ENCODE data around the gene LPA.
"Not testable (repeated sequence)": the region's sequence is repeated elsewhere in the genome, so short reads cannot be mapped to it uniquely, and the experiment has no call there.

LPA gene, protein sequence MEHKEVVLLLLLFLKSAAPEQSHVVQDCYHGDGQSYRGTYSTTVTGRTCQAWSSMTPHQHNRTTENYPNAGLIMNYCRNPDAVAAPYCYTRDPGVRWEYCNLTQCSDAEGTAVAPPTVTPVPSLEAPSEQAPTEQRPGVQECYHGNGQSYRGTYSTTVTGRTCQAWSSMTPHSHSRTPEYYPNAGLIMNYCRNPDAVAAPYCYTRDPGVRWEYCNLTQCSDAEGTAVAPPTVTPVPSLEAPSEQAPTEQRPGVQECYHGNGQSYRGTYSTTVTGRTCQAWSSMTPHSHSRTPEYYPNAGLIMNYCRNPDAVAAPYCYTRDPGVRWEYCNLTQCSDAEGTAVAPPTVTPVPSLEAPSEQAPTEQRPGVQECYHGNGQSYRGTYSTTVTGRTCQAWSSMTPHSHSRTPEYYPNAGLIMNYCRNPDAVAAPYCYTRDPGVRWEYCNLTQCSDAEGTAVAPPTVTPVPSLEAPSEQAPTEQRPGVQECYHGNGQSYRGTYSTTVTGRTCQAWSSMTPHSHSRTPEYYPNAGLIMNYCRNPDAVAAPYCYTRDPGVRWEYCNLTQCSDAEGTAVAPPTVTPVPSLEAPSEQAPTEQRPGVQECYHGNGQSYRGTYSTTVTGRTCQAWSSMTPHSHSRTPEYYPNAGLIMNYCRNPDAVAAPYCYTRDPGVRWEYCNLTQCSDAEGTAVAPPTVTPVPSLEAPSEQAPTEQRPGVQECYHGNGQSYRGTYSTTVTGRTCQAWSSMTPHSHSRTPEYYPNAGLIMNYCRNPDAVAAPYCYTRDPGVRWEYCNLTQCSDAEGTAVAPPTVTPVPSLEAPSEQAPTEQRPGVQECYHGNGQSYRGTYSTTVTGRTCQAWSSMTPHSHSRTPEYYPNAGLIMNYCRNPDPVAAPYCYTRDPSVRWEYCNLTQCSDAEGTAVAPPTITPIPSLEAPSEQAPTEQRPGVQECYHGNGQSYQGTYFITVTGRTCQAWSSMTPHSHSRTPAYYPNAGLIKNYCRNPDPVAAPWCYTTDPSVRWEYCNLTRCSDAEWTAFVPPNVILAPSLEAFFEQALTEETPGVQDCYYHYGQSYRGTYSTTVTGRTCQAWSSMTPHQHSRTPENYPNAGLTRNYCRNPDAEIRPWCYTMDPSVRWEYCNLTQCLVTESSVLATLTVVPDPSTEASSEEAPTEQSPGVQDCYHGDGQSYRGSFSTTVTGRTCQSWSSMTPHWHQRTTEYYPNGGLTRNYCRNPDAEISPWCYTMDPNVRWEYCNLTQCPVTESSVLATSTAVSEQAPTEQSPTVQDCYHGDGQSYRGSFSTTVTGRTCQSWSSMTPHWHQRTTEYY (N-terminal part only)

DNA sequence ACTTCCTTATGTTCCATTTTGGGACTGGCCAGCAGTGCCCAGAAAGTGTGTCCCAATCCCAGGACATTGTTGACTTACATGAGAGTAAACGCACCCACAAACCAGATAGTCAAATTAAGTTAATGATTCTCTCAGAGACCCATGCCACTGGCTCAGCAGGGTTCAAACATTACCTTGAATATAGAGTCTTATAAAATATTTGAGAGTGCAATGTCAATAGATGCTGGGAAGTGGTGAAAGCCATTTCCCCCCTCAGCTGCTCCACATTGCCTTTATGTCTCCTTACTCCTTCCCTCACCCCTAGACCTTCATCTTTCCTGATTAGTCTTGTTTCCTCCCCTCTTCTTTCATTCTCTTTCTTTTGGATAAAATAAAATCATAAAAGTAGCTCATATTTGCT lies at the start of gene LPA:
TSS of gene LPA (minus strand) at position 78 of the 400 bp plus-strand sequence. CDS start at position 17, 61 bp downstream.
- DNase-seq = not testable (repeated sequence)

DNA sequence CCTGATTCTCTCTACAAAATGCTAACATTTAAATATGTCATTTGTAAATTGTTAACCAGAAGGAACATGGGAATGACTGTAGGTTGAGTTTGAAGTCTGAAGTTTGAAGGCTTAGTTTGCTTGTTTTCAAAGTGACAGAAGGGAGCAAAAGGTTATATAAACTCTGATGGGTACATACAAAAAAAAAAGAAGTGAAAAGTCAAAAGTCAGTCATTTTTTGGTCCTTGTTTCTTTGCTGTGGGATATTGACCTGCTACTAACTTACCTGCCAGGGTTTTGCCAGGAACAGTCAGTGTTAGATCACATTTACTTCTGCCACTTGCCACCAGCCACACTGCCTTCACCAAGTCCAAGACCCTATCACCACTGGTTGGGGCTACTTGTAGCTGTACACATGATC lies 44.9 kb upstream of the LPA start:
- not testable (repeated sequence) for DNase-seq

DNA sequence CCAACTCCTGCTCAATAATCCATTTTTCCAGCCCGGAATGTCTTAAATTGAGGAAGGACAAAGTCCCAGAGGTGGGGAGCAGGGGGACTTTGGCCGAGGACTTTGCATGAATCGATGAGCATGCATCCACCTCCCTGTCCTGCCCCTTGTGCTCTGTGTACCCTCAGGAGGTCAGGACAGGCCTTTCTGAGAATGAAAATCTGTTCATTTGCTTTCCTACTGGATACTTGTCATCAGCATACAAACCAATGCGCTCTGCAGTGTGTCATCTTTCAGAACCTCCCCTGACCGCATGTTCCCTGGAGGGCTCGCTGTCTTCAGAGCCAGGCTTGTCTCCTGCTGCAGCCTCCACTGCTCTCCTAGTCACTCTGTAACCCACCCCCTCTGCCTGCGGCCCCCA lies 40.6 kb upstream of the LPA start:
- not testable (repeated sequence) for DNase-seq

DNA sequence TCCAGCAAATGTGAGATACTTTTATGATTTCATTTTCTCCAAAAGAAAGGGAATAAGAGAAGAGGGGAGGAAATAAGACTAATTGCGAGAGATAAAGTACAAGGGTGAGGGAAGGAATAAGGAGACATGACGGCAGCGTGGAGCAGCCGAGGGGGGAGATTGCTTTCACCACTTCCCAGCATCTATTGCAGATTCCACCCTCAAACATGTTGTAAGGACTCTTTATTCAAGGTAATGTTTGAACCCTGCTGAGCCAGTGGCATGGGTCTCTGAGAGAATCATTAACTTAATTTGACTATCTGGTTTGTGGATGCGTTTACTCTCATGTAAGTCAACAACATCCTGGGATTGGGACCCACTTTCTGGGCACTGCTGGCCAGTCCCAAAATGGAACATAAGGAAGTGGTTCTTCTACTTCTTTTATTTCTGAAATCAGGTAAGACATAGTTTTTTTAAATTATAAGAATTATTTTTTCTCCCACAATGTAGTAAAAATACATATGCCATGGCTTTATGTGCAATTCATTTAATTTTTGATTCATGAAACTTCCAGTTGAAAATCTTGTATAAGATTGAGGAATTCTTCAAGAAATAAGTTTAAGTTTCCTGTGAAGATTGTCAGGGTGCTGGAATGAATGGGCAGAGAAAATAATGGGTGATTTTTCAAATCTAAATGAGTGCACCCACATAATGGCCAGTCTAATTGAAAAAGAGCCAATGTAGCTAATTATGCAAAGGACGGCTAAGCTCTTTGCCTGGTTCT lies 38.0 kb upstream of the LPA start, which contains the start of gene PLG:
TSS of gene PLG (plus strand) at position 327 of the 763 bp plus-strand sequence. CDS start at position 388, 61 bp downstream.
- DNase-seq = not testable (repeated sequence)

DNA sequence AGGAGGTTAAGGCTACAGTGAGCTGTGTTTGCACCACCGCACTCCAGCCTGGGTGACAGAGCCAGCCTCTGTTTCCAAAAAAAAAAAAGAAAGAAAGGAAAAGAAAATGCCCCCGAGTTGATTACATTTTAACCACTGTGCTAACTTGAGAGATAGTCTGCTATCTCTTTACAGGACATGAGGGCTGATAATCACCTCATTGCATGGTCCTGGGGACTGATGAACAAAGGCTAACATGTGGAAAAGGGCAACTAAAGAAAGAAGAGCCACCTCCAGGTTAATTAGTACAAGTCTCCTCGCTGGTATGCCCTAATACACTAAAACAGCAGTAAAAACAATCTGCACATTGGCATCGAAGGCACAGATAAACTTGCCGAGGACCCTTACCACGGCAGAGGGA lies 33.8 kb upstream of the LPA start:
- no peak for DNase-seq

DNA sequence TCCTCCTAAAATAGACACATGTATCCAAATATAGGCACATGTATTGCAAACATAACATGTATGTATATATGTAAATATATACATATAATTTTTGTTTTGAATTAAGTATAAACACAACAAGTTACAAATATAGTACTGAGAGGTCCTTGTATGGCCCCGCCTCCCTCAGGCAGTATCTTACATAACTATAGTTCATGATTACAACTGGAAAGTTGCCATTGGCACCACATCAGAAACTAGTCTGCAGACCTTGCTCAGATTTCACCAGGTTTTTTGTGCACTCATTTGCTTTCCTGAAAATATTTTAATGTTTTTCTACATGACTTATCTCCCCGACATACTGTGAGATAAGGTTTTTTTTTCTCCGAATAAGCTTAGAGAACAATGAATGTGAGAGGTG lies 32.8 kb upstream of the LPA start:
- not testable (repeated sequence) for DNase-seq

DNA sequence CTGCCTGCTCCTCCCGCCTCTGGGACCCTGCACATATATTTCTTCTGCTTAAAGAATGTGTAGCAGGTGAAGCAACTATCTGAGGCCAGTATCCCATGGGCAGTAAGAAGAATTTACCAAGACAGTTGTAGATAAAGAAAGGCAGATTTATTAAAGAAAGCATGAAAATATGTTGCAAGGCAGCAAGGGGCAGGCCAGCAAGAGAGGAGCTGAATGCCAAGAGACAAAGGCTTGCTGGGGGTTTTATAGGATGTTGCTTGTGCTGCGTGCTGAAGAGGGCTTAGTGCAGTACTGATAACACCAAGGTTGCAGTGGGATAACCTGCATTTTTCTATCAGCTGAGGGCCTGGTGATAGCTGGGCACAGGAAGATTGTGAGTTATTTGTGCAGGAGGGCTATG lies 31.5 kb upstream of the LPA start:
- not testable (repeated sequence) for DNase-seq

DNA sequence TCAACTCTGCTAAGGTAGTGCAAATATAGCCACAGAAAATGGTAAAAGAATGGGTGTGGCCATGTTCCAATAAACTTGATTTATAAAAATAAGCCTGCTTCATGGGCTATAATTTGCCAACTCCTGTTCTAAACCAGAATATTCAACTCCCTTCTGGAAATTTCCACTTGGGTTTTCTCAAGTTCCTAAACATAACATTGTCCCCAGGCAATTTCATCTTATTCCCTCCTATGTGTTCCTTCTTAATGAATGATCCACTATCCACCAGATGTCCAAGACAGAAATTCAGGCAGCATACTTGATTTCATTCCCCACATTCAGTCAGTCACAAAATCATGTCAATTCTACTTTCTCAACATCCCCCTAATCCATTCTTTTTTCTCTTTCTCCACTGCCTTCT lies 30.9 kb upstream of the LPA start:
- DNase-seq = not testable (repeated sequence)

DNA sequence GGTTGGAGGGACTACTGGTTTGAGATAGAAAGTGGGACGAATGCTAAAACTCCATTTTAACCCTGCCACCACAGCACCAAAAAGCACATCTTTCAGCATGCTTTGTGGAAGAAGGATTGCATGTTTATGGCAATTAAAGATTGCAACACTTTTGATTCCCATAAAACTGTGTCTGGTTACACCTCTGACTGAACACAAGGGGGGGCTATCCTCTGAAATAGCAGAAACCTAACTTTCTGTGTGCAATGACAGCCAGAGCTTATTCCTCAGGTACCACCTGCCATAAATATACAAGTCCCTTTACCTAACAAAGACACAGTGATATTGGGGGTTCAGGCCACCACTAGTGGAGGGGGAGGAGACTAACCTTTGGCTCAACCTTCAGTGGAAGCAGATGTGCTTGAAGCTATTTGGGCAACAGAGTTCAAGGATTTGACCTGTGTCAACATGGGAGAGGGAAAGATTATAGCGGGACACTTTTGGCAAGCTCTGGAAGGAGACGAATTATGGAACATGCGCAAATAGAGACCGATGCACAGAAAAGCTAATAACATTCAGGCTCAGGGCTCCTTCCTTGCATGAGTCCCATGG lies 28.4 kb upstream of the LPA start:
- DNase-seq = no peak

DNA sequence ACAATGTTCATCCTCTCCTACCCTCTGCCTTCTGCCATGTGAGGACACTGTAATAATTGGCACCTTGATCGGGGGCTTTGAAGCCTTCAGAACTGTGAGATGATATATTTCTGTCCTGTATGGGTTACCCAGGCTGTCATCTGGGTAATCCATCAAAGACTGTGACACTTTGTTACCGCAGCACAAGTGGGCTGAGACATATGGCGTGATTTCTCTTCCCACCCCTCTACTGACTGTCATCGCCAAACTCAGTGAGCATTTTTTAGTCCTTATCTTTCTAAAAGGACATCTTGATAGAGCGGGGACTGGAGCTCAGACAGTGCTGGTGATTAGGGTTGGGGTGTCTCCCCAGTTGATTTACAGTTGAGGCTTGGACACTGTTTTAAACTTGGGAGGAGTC lies 27.5 kb upstream of the LPA start:
- no peak for DNase-seq

DNA sequence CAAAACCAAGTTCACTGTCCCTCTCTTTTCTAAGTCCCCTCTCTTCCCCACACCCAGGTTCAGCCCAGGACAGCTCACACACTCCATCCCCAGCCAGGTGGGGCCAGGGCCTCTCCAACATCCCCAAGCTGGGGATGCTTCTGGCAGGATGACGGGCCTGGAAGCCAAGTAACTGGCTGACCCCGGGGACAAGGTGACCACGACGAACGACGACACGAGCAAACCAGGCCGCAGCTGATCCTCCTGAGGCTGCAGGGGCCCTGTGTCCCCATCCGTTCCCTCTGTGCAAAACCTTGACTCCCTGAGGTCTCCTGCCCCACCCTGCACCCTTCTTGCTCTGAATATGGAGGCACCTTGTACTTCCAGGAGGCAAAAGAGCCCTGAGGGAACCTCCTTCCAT lies 26.4 kb upstream of the LPA start:
- no peak for DNase-seq

DNA sequence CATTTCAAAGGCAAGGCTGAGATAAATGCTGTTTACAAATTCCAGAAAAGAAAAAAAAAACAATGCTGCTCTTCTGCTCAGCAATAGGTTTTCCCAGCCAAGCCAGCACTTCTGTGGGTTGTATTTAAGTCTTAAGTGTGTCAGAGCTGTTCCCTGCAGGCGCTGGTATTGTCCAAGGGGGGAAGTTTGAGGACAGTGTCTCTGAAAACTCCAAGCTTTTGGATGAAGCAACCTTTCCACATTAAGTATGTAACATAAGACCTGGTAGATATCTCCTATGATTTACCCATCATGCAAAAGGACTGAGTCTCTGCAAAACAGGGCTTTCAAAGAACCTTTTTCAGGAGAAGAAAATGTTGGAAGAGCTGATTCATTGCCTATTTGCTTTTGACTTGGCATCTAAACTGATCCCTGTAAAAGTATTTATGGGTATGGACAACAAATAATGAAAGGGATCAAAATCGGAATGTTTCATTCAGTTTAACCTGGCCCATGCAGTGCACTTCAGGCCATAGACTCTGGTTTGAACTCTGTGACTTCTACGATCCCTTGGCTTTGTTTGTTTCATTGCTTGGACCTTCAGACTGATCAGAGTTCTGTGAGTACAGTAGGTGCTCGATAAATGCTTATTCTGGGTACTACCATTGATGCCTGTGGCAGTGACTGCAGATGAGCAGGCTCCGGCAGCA lies 21.8 kb upstream of the LPA start:
- no peak for DNase-seq

DNA sequence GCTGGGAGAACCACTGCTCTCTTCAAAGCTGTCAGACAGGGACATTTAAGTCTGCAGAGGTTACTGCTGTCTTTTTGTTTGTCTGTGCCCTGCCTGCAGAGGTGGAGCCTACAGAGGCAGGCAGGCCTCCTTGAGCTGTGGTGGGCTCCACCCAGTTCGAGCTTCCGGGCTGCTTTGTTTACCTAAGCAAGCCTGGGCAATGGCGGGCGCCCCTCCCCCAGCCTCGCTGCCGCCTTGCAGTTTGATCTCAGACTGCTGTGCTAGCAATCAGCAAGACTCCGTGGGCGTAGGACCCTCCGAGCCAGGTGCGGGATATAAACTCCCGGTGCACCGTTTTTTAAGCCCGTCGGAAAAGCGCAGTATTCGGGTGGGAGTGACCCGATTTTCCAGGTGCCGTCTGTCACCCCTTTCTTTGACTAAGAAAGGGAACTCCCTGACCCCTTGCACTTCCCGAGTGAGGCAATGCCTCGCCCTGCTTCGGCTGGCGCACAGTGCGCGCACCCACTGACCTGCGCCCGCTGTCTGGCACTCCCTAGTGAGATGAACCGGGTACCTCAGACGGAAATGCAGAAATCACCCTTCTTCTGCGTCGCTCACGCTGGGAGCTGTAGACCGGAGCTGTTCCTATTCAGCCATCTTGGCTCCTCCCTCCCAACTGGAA lies 21.2 kb upstream of the LPA start:
- not testable (repeated sequence) for DNase-seq

DNA sequence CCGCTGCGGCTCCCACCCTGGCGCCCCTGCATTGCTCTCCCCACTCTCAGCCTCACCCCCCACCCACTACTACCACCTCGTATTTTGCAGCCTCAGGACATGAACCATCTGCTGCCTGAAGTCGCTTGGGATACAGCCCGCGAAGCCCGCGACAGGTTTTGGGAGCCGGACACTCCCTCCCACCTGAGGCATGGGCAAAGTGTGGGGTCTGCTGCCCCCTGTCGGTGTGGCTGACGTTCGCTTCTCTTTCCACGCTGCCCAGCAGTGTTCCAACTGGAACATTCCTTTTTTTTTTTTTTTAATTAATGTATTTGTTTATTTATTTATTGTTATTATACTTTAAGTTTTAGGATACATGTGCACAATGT lies 15.3 kb upstream of the LPA start:
- DNase-seq = no peak

DNA sequence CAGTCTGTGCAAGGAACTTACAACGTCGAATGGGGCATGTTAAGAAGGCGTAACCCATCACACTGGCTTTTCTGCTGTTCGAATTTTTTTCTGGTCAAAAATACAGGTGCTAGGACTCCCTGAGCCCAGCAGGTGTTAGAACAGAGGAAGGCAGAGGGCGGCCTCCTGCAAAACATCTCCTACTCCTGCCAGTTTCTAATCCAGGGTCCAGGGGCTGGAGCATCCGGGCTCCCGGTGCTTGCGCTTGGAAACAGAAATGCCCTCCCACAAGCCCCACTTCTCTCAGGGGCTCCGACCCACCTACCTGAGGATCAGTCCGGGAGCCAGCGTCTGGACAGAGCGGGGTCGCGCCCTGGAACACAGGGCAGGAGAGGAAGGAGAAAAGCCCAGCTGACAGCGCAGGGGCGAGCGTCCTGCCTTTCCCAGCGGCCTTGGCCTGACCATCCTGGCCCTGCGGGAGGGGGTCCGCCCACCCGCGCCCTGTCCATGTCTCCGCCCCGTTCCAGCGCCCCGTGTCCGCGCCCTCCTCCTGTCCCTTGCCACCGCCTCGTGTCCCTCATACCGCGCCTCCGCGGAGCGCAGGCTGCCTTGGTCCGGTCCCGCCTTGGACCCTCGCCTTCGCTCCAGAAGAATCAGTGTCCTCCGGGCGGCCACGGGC lies 14.8 kb upstream of the LPA start:
- DNase-seq = no peak

DNA sequence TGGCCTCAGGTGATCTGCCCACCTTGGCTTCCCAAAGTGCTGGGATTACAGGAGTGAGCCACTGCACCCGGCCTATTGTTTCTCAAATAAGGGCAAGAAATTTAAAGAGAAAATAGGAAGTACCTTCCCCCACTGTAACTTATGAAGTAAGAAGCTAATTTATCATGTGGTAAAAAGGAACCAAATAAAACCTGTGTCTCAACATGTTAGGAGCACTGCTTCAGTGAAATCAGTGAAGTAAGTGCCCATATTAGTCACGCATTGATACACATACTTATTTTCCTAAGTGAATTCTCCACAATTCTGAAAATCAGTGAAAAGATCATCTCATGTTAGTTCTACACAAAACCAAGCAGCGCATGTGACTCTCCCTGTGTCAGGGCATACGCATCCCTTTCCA lies 14.2 kb upstream of the LPA start:
- DNase-seq = no peak

DNA sequence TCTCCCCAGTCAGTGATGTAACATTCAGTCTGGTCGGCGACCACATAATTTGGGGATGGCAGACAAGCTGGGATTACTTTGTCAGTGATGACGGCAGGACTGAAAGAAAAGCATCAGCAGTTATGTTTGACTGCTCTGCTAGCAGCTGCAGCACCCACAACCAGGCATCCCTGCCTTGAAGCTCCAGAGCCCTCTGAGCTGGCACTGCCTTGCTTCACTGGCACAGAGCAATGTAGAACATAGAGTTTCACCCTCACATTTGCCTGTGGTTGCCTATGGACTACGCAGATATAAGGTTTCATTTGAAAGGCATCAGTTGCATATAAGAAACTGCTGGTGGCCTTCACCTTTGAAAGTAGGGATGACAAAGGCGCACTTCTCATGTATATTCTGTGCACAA lies 12.3 kb upstream of the LPA start:
- not testable (repeated sequence) for DNase-seq

DNA sequence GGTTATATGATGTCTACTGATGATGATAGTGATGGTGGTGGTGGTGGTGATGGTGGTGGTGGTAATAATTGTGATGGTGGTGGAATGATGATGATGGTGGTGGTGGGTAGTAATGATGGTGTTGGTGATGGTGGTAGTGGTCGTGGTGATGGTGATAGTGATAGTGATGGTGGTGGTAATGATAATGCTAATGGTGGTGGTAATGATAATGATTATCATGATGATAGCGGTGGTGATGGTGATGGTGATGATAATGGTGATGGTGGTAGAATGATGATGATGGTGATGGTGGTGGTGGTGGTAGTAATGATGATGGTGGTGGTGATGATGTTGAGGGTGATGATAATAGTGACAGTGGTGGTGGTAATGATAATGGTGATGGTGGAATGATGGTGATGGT lies 4.5 kb upstream of the LPA start:
- no peak for DNase-seq

DNA sequence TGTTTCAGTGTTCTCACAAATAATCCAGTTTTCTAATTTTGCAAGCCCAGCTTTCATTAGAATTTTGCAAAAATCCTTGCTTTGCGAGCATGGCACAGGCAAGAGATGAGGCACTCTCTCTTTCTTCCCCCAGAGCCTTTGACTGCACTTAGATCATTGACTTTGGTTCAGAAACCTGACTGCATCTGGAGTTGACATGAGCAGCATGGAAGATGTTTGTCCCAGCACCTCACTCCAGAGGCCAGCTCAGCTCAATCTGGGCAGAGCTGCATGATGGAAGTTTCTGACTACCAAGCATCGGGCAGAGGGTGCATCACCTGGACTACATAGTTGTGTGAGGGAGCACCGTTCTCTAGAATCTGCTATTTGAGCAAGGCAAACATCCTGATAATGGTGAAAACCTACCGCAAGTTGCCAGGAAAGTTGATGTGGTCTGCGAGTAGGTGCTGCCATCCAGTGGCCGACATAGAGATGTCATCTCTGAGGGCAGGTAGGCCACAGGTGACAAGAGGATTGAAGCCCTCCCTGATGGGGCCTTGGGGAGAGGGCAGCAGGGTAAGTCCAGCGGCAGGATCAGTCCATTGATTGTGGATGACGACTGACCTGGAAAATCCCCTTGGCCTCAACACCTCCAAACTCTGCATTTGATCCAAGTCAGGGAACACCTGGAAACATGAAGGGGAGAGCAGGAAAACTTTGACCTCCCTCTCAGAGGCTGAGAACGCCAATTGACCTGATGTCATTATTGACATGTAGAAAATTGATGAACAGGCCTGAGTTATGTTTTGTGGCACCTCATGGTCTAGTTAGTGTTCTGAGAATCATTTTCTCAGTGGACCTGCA lies 3.8 kb upstream of the LPA start:
- no peak for DNase-seq
